Raji (cell line): Measurements from ENCODE around the gene SHB.

Source experiments
- POLR2A ChIP-seq: IDR thresholded peaks from 2 replicates; pipeline ENCODE4 v1.6.1; 2011; ENCODE audit warnings: low read depth, low read length, control low read depth; ENCODE audit not compliant: insufficient read depth

The SHB gene

GRCh38 chr9:38092200-38092524 lies 23.1 kb upstream of the SHB start:
- no peak for TF ChIP-seq POLR2A

GRCh38 chr9:38091310-38092199 lies 22.5 kb upstream of the SHB start:
- no peak for TF ChIP-seq POLR2A

DNA sequence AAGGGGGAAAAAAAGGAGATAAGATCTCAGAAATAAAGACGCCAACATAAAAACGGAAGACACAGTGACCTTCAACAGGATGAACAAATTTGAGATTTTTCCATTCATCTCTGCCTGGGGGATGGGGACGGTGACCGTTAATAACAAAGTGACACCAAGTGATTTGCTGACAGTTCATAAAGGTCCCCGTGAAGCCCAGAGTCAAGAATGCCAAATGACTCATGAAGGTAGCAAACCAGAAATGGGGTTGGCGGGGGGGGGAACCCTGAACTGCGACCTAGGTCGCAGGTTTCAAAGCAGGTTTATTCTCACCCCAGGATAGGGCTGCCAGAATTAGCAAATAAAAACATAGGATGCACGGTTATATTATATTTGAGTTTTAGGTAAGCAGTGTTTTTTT lies 21.1 kb upstream of the SHB start:
- no peak for TF ChIP-seq POLR2A

GRCh38 chr9:38089387-38090165 lies 20.5 kb upstream of the SHB start:
- TF ChIP-seq POLR2A, result no peak

DNA sequence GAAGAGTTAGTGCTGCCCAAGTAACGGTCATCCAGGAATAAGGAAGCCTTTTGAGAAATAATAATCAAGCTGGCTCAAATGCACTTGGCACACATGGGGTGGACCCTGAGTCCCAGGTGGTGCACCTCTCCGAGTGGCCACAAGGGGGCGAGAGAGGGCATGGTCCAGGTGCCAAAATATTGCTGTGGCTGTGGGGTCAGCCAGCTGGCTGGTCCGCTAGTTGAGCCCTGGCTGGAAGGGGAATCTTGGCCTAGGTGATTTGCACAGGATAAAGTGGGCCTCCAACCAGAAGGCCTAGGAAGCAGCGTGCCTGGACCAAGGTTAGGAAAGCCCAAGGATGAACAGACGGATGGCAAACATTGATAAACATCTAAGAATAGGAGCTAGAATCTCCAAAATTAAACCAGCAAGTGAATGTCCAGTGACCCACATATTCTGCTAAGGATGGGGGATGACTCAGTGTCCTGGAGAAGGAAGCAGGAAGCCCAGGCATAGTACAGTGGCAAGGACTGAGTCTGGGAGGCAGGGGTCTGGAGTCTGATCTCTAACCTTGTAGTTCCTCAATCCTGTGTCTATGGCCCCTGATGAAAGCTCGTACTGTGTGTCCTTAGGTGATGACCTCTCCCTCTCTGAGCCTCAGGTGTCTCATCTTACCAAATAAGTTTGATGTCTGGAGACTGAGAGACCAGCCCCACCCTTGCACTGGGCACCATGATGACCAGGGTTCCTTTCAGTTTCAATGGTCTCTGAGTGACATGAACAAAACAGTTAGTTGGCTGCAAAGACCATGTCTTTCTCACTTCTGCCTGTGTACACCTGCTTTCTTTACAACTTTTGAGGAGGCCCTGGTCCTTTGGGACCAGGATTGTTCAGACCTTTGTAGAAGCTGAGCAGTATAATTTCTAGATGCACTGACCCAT lies 19.2 kb upstream of the SHB start:
- TF ChIP-seq POLR2A, result no peak

- TF ChIP-seq POLR2A, result no peak
Observed at GRCh38 chr9:38086496-38086895, 17.5 kb upstream of the SHB start.

- TF ChIP-seq POLR2A, result no peak
Observed at GRCh38 chr9:38085308-38085707, 16.3 kb upstream of the SHB start.

DNA sequence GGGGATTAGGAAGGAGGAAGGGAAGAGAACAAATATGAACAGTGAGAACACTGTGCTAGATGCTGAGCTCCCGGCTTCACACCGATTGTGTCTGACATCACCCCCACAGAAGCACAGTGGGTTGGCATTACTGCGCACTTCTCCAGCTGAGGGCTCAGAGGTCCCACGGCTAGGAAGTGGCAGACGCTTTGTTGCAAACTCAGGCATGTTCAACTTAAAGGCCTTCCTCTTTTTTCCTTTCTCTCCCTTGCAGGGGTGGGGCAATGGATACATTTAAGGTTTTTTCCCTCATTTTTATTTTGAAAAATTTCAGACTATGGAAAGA lies 15.5 kb upstream of the SHB start:
- TF ChIP-seq POLR2A, result no peak

GRCh38 chr9:38083858-38084555 lies 15.0 kb upstream of the SHB start:
- no peak for TF ChIP-seq POLR2A

DNA sequence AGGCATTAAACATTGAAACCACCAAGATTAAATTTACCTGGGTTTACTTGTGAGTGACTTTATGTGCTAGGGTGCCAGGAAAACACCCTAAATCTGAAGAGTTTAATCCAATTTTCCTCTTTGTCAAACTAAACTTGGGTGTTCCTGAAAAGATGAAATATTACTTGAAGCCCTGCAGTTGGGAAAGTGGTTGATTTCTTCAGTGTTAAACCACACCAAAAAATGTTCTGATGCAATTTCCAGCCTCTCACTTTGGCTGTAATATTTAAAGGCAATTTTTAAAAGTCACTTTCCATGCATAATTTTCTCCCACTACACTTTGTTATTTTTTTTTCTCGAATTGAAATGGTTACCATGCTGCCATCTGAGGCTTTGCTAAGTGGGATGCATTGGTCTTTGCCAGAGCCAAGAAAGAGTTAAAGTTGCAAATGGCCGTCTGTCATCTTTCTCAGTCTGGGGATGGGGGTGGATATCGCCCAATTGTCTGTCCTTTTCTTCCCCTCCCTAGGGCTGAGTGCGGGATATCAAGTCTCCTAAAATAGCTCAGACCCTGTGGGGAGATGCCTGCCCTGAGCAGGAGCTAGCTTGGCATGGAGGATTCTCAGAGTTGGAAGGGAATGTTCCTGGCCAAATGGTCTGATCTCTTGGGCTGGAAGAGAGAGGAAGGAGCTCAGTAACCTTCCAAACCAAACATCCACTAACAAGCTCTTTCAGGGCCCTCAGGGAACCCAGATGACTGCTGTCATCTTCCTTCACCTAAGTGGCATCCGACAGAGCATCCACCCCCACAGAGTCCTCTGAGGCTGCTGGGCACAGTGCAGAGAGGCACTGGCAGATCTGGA lies 13.6 kb upstream of the SHB start:
- no peak for TF ChIP-seq POLR2A

- TF ChIP-seq POLR2A, result no peak
Observed at GRCh38 chr9:38081356-38082108, 12.5 kb upstream of the SHB start.

- no peak for TF ChIP-seq POLR2A
Observed at GRCh38 chr9:38079461-38080031, 10.5 kb upstream of the SHB start.

DNA sequence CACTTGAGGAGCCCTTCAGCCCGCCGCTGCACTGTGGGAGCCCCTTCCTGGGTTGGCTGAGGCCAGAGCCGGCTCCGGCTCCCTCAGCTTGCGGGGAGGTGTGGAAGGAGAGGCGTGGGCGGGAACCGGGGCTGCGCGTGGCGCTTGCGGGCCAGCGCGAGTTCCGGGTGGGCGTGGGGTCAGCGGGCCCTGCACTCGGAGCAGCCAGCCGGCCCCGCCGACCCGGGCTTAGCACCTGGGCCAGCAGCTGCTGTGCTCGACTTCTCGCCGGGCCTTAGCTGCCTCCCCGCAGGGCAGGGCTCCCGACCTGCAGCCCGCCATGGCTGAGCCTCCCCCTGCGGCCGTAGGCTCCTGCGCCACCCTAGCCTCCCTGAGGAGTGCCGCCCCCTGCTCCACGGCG lies 6.2 kb upstream of the SHB start:
- TF ChIP-seq POLR2A, result no peak
